Tibial nerve (tissue), 3 donors: ENCODE data around the gene PTTG1.

Experiments
- POLR2A ChIP-seq, 2 donors: fragments of 450-650 bp; IDR thresholded peaks; one replicate each; pipeline ENCODE4 v1.6.1; 2017; ENCODE audit warnings: antibody characterized with exemption in 2 of 2, mild to moderate bottlenecking in 2 of 2, moderate library complexity in 2 of 2
- TF ChIP-seq, protein P1 (sequence below), 5 experiments: fragments of 200-600 bp in 3 of 5; fragments of 450-650 bp in 2 of 5; sonication (generic) in 3 of 5; IDR thresholded peaks; one replicate each; pipeline ENCODE4 v1.5.1; 2016 to 2019; ENCODE audit warnings: antibody characterized with exemption in 5 of 5, mild to moderate bottlenecking in 3 of 5, moderate library complexity in 2 of 5

DNA sequence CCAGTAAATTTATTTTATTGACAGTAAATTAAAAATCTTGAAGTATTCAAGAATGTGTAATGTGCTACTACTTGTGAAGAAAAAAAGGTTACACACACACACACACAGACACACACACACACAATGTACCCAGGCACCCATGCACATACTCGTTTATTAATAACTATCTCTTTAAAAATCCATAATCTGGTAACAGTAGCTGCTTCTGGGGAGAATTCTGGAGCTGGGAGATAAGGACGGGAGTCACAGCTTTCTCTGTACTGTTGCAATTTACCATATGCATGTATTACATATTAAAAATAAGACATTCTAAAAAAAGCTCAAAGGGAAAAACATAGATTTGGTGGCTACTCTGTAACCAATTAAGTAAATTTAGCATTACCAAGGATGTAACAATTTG lies 43.3 kb upstream of the PTTG1 start:
- no peak for TF ChIP-seq POLR2A (IDR thresholded peaks at IDR 0.05)
- TF ChIP-seq, protein P1, sequence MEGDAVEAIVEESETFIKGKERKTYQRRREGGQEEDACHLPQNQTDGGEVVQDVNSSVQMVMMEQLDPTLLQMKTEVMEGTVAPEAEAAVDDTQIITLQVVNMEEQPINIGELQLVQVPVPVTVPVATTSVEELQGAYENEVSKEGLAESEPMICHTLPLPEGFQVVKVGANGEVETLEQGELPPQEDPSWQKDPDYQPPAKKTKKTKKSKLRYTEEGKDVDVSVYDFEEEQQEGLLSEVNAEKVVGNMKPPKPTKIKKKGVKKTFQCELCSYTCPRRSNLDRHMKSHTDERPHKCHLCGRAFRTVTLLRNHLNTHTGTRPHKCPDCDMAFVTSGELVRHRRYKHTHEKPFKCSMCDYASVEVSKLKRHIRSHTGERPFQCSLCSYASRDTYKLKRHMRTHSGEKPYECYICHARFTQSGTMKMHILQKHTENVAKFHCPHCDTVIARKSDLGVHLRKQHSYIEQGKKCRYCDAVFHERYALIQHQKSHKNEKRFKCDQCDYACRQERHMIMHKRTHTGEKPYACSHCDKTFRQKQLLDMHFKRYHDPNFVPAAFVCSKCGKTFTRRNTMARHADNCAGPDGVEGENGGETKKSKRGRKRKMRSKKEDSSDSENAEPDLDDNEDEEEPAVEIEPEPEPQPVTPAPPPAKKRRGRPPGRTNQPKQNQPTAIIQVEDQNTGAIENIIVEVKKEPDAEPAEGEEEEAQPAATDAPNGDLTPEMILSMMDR (IDR thresholded peaks at IDR 0.05), result no peak
